WTC11 (cell line): ENCODE measurements around the gene LOC128125822.
"Not testable (repeated sequence)": the region's sequence is repeated elsewhere in the genome, so short reads cannot be mapped to it uniquely, and the experiment has no call there.

Source experiments
- ATF2 ChIP-seq: sonication (generic); formaldehyde crosslinking; IDR thresholded peaks from 2 replicates; pipeline ENCODE4 v1.8.1; 2022; ENCODE audit warnings: low read depth, missing genetic modification reagents, borderline replicate concordance
- ATF3 ChIP-seq: sonication (generic); formaldehyde crosslinking; conservative IDR thresholded peaks from 2 replicates; pipeline ENCODE4 v1.8.1; 2022; ENCODE audit warnings: mild to moderate bottlenecking, missing genetic modification reagents
- CTCF ChIP-seq: fragments of 200-600 bp; IDR thresholded peaks from 2 replicates; pipeline ENCODE4 v1.8.0; 2022; ENCODE audit warnings: antibody characterized with exemption
- E2F4 ChIP-seq: sonication (generic); formaldehyde crosslinking; IDR thresholded peaks from 2 replicates; pipeline ENCODE4 v1.8.1; 2022; ENCODE audit warnings: low read depth, mild to moderate bottlenecking, moderate library complexity, missing genetic modification reagents, borderline replicate concordance
- ESRRA ChIP-seq: sonication (generic); formaldehyde crosslinking; IDR thresholded peaks from 2 replicates; pipeline ENCODE4 v1.8.1; 2022; ENCODE audit warnings: mild to moderate bottlenecking, missing genetic modification reagents, borderline replicate concordance
- FOXJ3 ChIP-seq: sonication (generic); formaldehyde crosslinking; IDR thresholded peaks from 2 replicates; pipeline ENCODE4 v1.9.0; 2021; ENCODE audit warnings: missing genetic modification reagents, mild to moderate bottlenecking, borderline replicate concordance
- IRF2 ChIP-seq: sonication (generic); formaldehyde crosslinking; IDR thresholded peaks from 2 replicates; pipeline ENCODE4 v1.8.0; 2022; ENCODE audit warnings: low read depth, missing genetic modification reagents, borderline replicate concordance
- SMAD4 ChIP-seq: sonication (generic); formaldehyde crosslinking; IDR thresholded peaks from 2 replicates; pipeline ENCODE4 v1.8.0; 2022; ENCODE audit warnings: mild to moderate bottlenecking, missing genetic modification reagents
- SP1 ChIP-seq: sonication (generic); formaldehyde crosslinking; conservative IDR thresholded peaks from 2 replicates; pipeline ENCODE4 v1.8.1; 2022; ENCODE audit warnings: missing genetic modification reagents
- STAT6 ChIP-seq: sonication (generic); formaldehyde crosslinking; conservative IDR thresholded peaks from 2 replicates; pipeline ENCODE4 v1.8.1; 2023; ENCODE audit warnings: mild to moderate bottlenecking, low read depth, missing genetic modification reagents, moderate library complexity
- ZBTB21 ChIP-seq: sonication (generic); formaldehyde crosslinking; IDR thresholded peaks from 2 replicates; pipeline ENCODE4 v1.8.1; 2023; ENCODE audit warnings: mild to moderate bottlenecking, missing genetic modification reagents, borderline replicate concordance

GRCh38 chr6:63522911-63523287 lies 49.4 kb upstream of the LOC128125822 start:
- TF ChIP-seq ATF2 (CRISPR knock-in tag); IRF2 (CRISPR knock-in tag); FOXJ3 (CRISPR knock-in tag); CTCF; ESRRA (CRISPR knock-in tag); SP1 (CRISPR knock-in tag); E2F4 (CRISPR knock-in tag); ZBTB21 (CRISPR knock-in tag); ATF3 (CRISPR knock-in tag); SMAD4 (CRISPR knock-in tag); STAT6 (CRISPR knock-in tag): not testable (repeated sequence)
